ENCODE results near the gene INTS4.
"Not testable (repeated sequence)": the region's sequence is repeated elsewhere in the genome, so short reads cannot be mapped to it uniquely, and the experiment has no call there.

INTS4 gene

DNA sequence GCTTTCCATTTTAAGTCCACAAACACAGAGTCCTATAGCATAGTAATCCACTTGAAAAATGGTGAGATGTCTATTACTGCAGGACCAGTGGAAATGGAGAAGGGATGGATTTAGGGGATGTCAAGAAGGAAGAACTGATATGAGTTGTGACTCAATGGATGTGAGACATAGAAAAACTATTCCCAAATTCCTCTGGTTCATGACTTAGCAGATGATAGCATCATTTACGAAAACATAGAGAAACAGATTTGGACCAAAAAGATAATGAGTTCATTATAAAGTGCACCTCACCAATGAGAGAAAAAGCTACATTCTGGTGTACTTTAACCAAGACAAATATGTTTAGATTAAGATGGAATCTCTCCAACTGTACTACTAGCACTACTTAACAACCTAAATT lies 51.2 kb downstream of the INTS4 start:
- DNase-seq: not testable (repeated sequence)

GRCh38 chr11:77942465-77942864 lies 52.0 kb downstream of the INTS4 start:
- not testable (repeated sequence) for DNase-seq

- DNase-seq: not testable (repeated sequence)
Measured at GRCh38 chr11:77933596-77933995, 60.9 kb downstream of the INTS4 start.

- not testable (repeated sequence) for DNase-seq
Measured at GRCh38 chr11:77930334-77931208, 63.9 kb downstream of the INTS4 start.

DNA sequence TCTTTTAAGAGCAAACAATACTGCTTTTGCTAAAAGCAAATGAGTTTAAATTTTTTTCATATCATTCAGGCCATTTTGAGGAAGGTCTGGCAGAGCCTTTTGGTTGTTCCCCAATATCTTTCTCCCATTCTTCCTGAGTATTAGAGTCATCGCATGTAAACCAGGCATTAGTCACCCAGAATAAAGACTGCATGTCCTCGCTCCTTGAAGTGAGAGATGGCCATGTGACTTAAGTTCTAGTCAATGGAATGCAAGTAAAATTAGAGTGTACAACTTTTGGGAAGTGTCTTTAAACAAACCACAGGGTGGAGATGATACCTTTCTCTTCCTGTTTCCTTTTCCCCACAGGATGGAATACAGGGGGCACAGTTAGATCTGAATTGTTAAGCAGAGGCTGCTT lies 76.8 kb downstream of the INTS4 start:
- DNase-seq: not testable (repeated sequence)

GRCh38 chr11:77914307-77914791 lies 80.1 kb downstream of the INTS4 start:
- DNase-seq: not testable (repeated sequence)

GRCh38 chr11:77913608-77914306 lies 80.7 kb downstream of the INTS4 start:
- DNase-seq: not testable (repeated sequence)

DNA sequence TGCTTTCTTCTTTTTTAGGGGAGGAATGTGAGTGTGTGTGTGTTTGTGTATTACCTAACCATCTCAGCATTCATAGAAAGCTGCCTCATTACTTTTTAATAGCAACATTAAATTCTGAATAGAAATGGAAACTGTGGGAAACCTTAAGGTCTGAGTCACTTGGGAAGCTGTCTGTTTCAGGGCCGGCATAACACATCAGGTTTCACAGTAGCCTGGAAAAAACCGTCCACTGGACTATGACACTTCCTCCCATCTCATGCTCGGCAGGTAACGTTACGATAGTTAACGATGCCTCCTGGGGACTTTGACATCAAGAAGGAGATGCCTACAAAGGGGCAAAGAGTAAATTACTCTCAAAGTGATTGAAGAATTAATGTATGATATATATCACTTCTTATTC lies 83.6 kb downstream of the INTS4 start:
- DNase-seq: not testable (repeated sequence)

GRCh38 chr11:77909277-77909676 lies 85.2 kb downstream of the INTS4 start:
- no peak for DNase-seq

DNA sequence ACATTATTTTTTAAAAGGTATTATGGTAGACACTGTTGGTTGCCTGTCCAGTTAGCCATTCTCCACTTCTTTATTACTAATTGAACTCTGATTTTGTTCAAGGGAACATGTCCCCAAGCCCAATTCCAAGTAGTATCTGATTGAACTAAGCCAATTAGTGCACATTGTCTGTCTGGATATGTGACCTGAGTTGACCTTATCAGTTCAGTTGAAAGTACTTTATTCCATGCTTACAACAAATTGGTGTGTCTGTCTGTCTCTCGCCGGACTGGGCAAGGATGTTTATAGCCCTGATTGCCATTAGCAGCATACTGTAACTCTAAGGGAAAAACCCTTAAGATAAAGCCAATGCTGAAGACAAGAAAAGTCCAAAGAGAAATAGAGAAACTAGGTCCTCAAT lies 85.6 kb downstream of the INTS4 start:
- no peak for DNase-seq

GRCh38 chr11:77894949-77895348 lies 99.5 kb downstream of the INTS4 start:
- not testable (repeated sequence) for DNase-seq

- not testable (repeated sequence) for DNase-seq
Measured at GRCh38 chr11:77891703-77892102, 102.8 kb downstream of the INTS4 start.

GRCh38 chr11:77891256-77891655 lies 103.2 kb downstream of the INTS4 start:
- DNase-seq: not testable (repeated sequence)

DNA sequence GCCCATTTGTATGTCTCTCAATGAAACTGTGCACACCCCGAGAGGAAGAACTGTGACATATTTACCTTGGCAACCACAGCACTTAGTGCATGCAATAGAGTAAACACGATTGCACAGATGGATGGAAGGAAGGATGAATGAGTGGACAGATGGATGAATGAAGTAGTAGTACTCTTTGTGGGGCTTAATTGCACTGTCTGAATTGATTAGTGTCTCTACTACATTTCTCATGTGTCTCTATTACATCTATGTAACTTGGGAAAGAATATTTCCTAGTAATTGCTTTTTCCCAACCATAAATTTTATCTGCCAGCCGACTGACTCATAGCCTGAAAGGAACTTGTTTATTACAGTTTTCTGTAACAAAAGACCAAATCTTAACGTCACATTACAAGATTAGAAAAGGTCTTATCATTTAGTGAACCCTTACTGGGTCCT lies 103.8 kb downstream of the INTS4 start:
- not testable (repeated sequence) for DNase-seq

DNA sequence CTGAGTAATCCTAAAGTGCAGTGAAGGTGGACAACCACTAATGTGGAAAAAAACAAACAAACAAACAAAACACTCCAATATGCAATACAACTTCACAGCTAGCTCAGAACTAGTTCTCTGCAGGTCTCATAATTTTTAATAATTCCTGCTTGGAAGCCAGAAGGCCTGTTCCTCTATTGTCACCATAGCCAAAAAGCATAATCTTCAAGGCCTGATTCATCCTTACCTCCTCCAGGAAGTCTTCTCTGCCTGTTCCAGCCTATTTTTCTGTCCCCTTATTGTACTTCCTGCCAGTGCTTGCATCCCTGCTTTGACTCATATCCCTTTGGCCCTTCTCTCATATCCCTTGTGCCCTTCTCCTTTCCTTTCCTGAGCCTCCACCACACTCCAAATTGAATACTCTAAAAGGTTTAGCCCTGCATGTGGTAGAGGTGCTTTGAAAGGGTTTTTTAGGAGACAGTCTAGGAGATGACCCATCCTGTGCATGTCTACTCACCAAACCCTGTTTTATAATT lies 104.3 kb downstream of the INTS4 start:
- not testable (repeated sequence) for DNase-seq

DNA sequence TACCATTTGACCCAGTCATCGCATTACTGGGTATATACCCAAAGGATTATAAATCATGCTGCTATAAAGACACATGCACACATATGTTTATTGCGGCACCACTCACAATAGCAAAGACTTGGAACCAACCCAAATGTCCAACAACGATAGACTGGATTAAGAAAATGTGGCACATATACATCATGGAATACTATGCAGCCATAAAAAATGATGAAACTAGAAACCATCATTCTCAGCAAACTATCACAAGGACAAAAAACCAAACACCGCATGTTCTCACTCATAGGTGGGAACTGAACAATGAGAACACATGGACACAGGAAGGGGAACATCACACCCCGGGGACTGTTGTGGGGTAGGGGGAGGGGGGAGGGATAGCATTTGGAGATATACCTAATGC lies 105.4 kb downstream of the INTS4 start:
- DNase-seq: not testable (repeated sequence)

GRCh38 chr11:77886401-77886800 lies 108.1 kb downstream of the INTS4 start:
- DNase-seq: no peak

DNA sequence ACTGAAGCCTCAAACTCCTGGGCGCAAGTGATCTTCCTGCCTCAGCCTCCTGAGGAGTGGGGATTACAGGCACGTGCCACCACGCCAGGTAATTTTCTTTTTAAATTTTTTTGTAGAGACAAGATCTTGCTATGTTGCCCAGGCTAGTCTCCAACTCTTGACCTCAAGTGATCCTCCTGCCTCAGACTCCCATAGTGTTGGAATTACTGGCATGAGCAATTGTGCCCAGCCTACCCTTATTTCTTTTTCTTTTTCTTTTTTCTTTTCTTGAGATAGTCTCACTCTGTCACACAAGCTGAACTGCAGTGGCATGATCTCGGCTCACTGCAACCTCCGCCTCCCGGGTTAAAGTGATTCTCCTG lies 109.7 kb downstream of the INTS4 start:
- no peak for DNase-seq

DNA sequence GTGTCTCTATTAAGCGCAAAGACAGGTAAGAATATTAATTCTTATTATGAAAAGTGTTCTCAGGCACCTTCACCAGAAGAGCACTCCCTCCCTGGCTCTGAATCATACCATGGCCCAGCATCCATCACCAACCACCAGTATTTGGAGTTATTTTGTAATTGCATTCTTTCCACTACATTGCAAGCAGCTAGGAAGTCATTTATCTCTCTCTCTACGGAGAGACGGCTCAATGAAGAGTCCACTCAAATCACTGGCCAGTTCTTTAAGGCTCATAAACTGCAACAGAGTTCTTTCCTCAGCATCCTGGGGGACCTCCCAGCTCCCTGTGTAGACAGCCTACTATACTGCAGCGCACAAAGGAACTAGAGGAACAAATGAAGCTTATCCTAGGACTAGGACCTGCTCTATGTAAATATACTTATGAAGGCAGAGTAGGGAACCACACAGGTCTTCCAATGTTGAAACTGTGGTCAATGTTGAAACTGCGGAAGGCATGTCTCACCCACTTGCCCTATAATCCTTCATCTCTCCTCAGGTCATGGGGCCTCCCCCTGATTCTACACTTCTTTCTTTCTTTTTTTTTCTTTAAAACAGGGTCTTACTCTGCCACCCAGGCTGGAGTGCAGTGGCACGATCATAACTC lies 110.2 kb downstream of the INTS4 start:
- DNase-seq: no peak

DNA sequence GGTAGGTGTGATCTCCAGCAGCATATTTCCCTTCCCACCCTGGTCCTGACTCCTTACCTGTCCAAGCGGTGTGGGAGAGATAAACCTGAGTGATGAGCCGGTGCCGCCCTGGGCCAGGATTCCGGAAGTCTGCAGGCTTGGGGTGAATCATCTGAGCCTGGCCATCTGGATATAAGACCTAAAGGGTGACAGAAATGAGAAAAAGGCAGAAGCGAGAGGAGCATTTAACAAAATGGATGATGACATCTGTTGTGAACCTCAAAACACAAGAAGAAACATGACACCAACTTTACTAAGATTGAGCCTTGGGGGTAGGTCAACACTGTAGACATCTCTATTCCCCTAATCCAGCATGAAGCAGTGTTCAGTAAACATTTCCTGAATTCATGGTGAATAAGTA lies 110.7 kb downstream of the INTS4 start:
- DNase-seq: no peak

GRCh38 chr11:77882396-77882795 lies 112.1 kb downstream of the INTS4 start:
- no peak for DNase-seq

- DNase-seq: no peak
Measured at GRCh38 chr11:77879218-77879617, 115.2 kb downstream of the INTS4 start.

DNA sequence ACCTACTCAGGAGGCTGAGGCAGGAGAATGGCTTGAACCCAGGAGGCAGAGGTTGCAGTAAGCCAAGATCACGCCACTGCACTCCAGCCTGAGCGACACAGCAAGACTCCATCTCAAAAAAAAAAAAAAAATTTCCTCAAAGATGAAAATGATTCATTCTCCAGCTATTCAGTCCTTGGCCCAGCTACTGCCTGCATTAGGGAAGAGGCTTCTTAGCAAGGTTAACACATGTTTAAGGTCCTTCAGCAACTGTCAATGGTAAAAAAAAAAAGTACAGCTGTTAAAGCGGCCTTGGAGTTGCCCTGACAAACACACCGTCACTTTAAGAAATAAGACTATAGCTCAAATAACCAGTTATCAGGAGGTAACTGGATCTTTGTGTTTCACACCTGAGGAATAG lies 116.2 kb downstream of the INTS4 start:
- DNase-seq: not testable (repeated sequence)
